Measurements from ENCODE around the gene NACAD.
"Not testable (repeated sequence)": the region's sequence is repeated elsewhere in the genome, so short reads cannot be mapped to it uniquely, and the experiment has no call there.

The NACAD gene

DNA sequence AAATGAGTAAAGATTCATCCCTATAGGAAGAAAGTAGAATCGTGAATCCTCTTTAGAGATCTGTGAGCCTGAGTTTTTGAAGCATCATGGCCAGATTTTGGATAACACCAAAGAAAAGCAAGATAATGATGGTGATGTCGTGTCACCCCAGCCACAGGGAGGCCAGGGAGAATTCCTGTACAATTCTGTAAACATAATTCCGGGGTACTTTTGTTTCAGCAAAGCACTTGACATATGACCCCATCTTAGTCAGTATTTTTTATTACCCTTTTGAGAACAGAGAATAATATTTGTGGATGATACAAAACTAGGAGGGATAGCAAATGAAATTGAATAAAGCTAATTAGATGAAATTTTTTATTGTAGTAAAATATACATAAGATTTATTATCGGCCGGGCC lies 33.8 kb downstream of the NACAD start:
- DNase-seq = no peak

DNA sequence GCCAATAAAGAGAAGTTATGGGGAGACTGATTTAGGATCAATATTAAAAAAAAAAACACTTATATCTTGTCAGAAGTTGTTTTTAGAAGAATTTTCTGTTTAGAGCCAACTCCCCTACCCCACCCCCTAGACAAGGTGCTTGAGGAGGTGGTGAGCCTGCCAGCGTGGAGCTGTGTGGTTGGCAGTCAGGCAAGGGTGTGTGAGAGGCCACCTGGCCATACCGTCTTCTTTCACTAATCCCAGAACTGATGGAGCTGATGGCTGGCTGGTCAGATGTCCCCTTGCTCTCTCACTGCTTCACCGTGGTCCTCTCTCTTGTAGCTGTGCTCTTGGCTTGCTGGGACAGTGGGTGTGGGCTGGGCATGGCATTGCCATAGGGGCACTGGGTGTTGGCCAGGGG lies 34.3 kb downstream of the NACAD start:
- DNase-seq = no peak

DNA sequence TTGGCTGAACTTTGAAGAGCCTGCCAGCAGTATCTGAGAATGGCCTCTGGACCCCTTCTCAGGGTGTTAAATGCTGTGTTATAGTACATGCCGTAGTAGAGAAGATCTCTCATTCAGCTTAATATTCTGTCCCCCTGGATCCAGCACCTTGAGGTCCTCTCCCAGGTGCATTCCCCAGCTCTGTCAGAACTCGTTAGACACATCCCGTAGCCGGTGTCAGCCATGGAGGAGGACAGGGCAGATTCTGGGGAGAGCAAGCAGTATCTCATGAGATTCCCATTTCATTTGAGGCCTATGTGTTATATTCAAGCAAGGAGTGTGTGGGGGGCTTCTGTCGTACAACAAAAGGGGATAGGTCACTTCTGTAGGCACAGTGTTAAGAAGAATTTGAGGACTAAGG lies 34.8 kb downstream of the NACAD start:
- DNase-seq = no peak

DNA sequence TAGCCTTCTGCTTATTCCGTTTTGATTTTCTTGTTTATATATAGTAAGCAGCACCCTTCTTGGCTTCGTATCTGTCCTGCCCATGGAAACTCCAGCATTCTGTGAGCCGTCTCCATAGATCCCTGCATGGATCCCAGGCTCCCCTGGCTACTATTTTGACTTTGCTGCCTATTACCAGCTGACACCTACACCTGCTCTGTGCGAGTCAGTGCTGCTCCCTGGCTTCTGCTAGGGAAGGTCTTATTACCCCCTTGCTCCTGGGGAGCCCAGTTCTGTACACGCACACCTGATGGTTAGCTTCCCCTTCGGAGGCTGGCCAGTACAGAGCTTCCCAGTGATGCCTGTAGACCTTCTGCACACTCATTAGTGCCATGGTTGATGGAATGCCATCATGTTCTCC lies 35.4 kb downstream of the NACAD start:
- no peak for DNase-seq

DNA sequence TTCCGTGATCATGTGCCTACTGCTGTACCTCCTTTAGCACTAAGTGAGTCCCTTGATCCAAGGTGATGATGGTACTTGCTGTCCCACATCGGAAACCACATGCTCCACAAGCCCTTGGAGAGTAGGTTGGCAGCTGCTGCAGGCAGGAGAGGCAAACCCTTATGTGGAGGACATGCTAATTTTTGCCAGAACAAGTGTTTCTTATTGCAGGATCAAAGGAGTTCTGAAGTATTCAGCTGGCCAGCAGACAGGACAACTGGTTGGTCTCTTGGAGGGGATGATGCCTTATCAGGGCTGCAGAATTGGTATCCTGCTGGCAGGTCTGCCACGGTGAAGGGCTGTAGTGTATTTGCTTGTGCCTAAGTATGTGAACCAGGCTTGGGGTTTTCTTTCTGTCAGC lies 36.8 kb downstream of the NACAD start:
- no peak for DNase-seq

DNA sequence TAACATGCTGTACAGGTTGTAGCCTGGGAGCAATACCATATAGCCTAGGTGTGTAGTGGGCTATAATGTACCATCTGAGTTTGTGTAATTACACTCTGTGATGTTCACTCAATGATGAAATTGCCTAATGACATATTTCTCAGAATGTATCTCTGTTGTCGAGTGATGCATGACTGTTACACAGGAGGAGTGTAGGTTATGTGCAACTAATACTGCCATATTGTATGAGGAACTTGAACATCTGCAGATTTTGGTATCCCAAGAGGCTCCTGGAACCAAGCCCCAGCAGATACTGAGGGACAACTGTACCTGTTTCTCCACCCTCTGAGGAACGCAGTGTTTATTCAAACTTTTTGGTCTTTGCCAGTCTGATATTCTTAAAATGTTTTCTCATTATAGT lies 38.6 kb downstream of the NACAD start:
- DNase-seq = no peak

DNA sequence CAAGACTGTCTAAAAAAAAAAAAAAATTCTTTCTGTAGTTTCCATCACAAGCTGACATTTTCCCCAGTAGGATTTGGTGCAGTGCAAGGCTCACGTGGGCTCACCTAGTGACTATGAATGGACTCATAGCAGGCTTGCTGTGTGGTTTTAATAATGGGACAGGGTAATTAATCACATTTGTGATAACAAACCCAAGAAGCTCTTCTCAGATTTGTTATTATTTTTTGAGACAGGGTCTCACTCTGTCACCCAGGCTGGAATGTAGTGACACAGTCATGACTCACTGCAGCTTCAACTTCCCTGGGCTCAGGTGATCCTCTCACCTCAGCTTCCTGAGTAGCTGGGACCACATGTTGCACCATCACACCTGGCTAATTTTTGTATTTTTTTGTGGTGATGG lies 40.0 kb downstream of the NACAD start:
- DNase-seq = no peak

DNA sequence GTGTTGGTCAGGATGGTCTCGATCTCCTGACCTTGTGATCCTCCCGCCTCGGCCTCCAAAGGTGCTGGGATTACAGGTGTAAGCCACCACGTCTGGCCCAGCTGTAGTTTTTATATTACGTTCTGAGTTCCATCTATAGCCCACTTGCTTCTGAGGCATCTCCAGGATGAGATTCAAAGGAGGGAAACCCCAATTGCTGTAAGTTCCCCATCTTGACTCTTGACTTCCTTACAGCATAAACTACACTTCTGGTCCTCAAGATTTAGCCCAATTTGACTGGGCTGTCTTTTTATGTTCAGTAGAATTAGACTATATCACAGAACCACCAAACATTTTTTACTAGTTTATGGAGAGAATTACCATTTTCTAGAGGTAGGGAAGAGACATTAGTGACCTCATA lies 44.4 kb downstream of the NACAD start:
- DNase-seq = no peak

DNA sequence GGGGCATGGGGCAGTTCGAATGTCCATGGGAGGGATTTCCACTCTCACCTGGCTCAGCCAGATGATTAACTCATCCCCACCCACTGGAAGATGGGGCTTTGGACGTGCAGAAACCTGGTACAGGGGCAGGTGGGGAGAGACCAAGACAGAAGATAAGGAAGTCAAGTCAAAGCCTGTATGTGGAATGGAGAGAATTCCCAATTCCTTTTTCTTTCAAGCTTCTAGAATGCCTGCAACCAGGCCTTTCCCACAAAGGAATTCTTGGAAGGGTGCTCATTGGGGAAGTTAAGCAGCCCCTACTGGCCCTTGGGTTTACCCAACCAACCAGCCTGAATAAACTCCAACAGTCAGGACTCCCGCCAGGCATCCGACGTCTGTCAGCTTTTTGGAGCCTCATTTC lies 49.7 kb downstream of the NACAD start:
- no peak for DNase-seq

DNA sequence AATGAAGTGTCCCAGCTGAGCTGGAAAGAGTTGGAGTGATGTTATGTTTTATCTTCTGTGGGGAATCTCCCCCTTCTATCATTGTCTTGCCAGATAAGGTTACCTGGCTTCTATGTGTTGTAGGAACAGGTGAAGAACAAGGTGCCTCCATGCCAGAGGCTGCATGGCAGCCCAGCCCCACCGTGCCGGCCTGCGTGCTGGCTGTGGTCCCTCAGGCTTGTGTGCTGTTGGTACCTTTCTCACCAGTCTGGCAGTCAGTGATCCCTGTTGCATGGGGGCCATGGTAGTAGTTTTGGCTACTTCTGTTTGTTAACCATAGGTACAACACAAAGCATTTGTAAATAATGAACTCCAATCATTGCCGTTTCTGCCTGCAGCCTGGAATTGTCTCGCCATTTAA lies 50.9 kb downstream of the NACAD start:
- no peak for DNase-seq

DNA sequence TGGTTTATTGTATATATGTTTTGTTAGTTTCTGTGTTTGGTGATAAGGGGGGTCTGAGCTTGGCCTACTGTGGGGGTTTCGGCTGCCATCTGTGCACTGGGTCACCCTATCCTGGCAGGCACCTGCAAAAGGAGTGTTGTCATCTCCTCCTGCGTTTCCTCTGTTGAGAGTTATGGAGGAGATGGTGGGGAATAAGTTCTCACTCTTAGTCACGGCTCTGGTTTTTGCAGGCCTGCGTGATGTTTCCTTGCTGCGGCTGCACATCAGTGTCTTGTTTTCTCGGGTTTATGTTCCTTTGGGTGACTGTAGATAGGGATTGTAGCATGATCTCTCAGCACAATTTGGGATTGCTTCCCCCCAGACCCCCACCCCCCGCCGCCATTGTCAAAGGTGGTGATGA lies 52.0 kb downstream of the NACAD start:
- DNase-seq = no peak

DNA sequence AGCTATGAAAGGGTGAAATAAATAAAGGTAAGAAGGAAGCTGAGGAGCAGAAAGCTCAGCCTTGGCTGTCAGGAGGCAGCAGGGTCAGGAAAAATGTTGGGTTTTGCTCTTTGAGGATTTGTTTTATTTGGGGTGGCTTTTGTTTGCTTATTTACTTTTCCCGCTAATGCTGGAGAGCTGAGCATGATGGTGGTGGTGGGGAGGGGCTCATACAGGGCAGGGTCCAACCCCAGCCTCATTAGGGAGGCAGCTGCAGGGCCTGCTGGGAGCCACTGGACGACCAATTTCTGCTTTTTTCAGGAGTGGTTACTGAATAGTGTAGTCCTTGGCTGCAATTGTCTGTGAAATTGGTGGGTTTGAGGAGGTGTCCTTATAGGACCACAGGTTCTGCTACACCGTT lies 52.5 kb downstream of the NACAD start:
- no peak for DNase-seq

DNA sequence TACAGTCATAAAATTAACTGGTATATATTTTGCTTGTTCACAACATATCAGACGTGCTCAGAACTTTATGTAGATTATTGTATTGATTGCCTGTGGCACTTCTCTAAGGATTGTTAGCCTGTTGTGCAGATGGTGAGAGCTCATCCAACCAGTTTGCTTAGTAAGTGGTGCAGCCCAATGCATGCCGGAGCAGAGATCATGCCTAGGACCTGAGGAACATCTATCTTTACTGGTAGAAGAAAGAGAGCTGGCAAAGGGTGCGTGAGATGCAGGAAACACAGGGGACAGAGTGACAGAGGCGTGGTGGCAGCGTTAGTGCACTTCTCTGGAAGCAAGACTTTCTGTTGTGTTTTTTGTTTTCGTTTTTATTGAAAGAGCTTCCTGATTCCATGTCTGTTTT lies 52.9 kb downstream of the NACAD start:
- DNase-seq = no peak

DNA sequence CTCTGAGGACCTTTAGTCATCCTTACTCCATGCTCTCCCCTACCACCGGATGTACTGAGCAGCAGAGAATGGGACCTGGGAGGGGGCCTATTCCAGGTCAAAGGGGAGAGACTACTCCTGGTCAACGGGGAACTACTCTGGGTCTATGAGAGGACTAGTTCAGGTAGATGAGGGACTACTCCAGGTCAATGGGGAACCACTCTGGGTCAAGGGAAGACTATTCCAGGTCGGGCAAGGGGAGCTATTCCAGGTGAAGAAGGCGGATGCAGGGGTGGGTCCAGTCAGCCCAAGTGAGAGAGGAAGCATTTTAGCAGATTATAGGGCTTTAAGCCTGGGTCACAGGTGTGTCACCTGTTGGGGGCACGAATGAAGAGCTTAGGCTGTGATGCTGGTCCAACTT lies 53.4 kb downstream of the NACAD start:
- no peak for DNase-seq

DNA sequence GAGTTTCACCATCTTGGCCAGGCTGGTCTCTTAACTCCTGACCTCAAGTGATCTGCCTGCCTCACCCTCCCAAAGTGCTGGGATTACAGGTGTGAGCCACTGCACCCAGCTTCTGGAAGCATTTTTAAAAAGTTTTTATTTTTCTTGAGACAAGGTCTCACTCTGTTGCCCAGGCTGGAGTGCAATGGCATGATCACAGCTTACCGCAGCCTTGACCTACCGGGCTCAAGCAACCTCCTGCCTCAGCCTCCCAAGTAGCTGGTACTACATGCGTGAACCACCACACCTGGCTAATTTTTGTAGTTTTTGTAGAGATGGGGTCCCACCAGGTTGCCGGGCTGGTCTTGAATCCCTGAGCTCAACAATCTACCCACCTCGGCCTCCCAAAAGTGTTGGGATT lies 54.1 kb downstream of the NACAD start:
- not testable (repeated sequence) for DNase-seq

DNA sequence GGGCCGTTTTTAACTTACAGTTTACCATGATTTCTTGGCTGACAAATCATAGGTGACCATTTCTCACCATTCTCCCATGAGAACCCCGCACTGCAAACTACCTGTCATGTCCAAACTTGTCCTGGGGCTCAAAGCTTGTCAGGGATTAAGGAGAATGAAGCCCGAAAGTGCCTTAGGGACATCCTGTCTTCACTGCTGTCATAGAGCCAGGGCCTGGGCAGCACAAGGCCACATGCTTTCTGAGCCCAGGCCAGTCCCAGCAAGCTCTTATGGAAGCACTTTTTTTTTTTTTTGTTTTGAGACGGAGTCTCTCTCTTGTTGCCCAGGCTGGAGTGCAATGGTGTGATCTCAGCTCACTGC lies 54.9 kb downstream of the NACAD start:
- DNase-seq = peak in 5 of 51 donors; percentile 3 to 12 (median 6)

DNA sequence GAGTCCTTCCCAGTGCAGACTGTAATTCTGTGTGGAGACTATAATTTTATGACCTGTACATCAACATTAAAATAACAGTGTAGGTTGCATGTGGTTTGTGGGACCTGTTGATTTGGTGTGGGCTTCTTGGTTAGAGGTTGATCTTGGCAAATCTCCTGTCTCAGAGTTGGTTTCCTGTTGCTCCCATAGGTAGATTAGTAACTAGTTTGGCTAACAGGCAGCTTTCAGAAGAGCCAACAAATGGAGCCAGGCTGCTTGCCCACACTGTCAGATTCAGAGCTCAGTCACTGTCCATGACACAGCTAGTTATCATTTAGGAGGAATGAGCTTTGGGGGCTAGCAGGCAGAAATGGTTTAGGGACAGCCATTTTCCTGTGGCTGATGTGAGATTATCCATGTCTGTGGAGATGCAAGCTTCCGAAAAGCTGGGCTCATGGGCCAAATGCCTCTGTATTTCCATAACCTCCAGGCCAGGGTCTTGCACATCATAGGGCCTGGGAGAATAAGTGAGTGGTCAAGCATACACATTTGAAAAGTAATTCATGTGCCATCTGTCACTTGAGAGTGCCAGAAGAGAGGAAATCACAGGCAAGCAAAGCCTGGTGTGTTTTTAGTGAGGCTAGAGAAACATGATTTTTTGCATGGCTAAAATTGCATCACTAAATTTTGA lies 55.4 kb downstream of the NACAD start:
- peak in 1 of 51 donors; percentile 12 for DNase-seq

DNA sequence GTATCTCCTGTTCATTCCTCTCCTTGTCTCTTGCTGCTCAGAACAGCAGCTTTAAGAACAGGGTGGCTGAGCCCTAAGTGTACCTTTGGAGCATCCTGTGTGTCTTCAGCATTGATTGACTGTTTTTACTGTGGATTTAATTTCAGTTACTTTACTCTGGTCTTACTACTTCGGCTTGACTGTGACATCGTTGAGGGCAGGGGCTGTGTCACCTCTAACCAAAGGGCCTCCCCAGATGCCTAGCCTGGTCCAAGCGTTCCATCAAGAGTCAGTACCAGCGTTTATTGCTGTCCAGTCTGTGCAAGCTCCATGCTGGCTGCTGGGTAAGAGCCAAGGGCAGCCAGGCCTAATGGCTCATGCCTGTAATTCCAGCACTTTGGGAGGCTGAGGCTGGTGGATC lies 56.3 kb downstream of the NACAD start:
- DNase-seq = no peak

DNA sequence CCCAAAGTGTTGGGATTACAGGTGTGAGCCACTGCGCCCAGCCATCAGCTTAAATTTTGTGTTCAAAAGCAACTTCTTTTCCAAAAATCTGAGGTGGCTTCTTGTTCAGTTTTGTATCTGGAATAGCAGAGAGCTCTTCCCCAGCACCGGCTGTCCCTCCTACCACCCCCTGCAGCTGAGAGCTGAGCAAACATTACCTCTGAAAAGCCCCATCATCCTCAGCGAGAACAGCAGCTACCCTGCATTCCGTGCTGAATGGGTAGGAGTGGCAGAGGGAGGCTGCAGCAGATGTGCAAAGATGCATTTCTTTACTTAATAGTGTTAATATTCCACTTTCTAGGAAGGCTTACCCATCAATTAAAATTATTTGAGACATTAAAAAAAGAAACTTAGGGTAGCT lies 56.9 kb downstream of the NACAD start:
- peak in 1 of 51 donors; percentile 9 for DNase-seq
